ENCODE results near the gene CPNE1. TPM values are rescaled to one million over a fixed set of nuclear protein-coding genes. Genes with fewer than 3 reads are reported as not detected.

CPNE1 gene
- total and polyA plus RNA-seq, 2 of the 8 experiments (the other 6 are each of a cell fraction or from before 2014, with no cell fraction given), result 294 to 346 TPM

DNA sequence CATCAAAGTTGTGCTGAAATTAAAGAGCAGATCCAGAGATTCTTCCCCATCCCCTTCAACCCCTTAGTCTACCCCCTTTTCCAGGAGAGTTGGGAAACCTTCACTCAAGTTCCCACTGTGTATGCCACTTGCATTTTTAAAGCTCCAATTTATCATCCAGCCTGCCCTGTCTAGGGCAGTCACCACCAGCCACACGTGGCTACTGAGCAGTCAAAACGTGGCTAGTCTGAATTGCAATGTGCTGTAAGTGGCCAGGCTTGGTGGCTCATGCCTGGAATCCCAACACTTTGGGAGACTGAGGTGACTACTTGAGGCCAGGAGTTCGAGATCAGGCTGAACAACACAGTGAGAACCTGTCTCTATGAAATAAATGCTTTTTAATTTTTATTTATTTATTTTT is 87.9 kb downstream of the CPNE1 start:
- Histone ChIP-seq H2BK12ac (ENCODE audit: low read depth, low read length) (no peak overlapping the region), H2BK15ac (ENCODE audit: low read length) (no peak overlapping the region), H3K36me3 (ENCODE audit: control insufficient read depth in 2 of 4, insufficient read depth in 4 of 4, low read length in 3 of 4) (no peaks in the 10 kb centered on the region), H3K79me2 (ENCODE audit: control insufficient read depth in 1 of 2, insufficient read depth in 2 of 2, low read length in 2 of 2) (no peaks in the 10 kb centered on the region), H2BK120ac (replicated peaks; ENCODE audit: low read depth, low read length) (no peak overlapping the region), H3K14ac (ENCODE audit: insufficient read length) (no peak overlapping the region), H4K5ac (ENCODE audit: insufficient read length, low read depth, low read length) (no peak overlapping the region), H3K27me3 (replicated peaks in 1 of 4; ENCODE audit: control insufficient read depth in 3 of 4, extremely low read depth in 1 of 4, insufficient read depth in 3 of 4, low read length in 3 of 4) (no peaks in the 10 kb centered on the region), H3K27ac (ENCODE audit: low read depth, low read length) (no peak overlapping the region), H3K18ac (ENCODE audit: extremely low read depth, low read length) (no peak overlapping the region), H3K9me3 (ENCODE audit: insufficient read depth in 2 of 2, low read depth in 1 of 2, low read length in 1 of 2) (0 out of 4 replicates have a peak, but pooled peaks cover 0 to 2% of the 10 kb centered on the region in 2 experiments), H3K9ac (replicated peaks in 1 of 4; ENCODE audit: extremely low read depth in 1 of 4, low read depth in 3 of 4, low read length in 3 of 4) (no peak overlapping the region), H2BK20ac (ENCODE audit: low read length) (no peak overlapping the region), H2AFZ (ENCODE audit: low read length) (no peak overlapping the region), H2AK5ac (ENCODE audit: low read depth, low read length) (no peak overlapping the region), H4K91ac (replicated peaks; ENCODE audit: insufficient read length, low read length) (no peak overlapping the region), H3K4me3 (ENCODE audit: extremely low read depth in 1 of 4, insufficient read depth in 2 of 4, low read depth in 3 of 4, low read length in 4 of 4) (no peak overlapping the region), H3K56ac (replicated peaks; ENCODE audit: insufficient read length, low read depth, low read length) (no peak overlapping the region), H4K20me1 (replicated peaks in 1 of 2; ENCODE audit: control insufficient read depth in 1 of 2, insufficient read depth in 2 of 2, low read length in 2 of 2) (no peaks in the 10 kb centered on the region), H3K4ac (replicated peaks; ENCODE audit: insufficient read length, low read depth, low read length) (no peak overlapping the region), H4K8ac (ENCODE audit: extremely low read depth, insufficient read depth, low read length) (no peak overlapping the region), H3K23ac (ENCODE audit: insufficient read length) (no peak overlapping the region), H3K23me2 (ENCODE audit: low read depth, low read length) (no peaks in the 10 kb centered on the region), H3K4me2 (ENCODE audit: insufficient read depth in 1 of 2, low read depth in 2 of 2, low read length in 2 of 2) (no peak overlapping the region), H3K4me1 (replicated peaks in 1 of 4; ENCODE audit: control insufficient read depth in 3 of 4, insufficient read depth in 4 of 4, low read length in 3 of 4) (no peaks in the 10 kb centered on the region), H3K79me1 (ENCODE audit: low read depth, low read length) (no peaks in the 10 kb centered on the region), H2BK5ac (ENCODE audit: low read depth, low read length) (no peak overlapping the region)
- FAIRE-seq (no peak), DNase-seq (ENCODE audit: low read depth in 1 of 2, low spot score in 2 of 2) (no peak)
- POLR2A ChIA-PET (ENCODE audit: partially characterized antibody), result interaction anchor here (0.8 kb wide), 1 partner anchor 40 kb away, joined by 3 read pairs; no protein-coding TSS in a partner anchor
- 83% methylated on average over 3 of the region's 3 CpGs; no CpG with 5 or more reads in 1 of the 2 experiments for WGBS, 2 experiments (ENCODE audit: extremely low coverage in 1 of 2, insufficient coverage in 1 of 2, insufficient read length in 1 of 2, insufficient replicate concordance in 2 of 2, low coverage in 1 of 2, low lambda C conversion rate in 2 of 2, missing lambda C conversion rate in 1 of 2)
- no peak for TF ChIP-seq POLR2AphosphoS5 (IDR thresholded peaks at IDR 0.05; ENCODE audit: low read depth, low read length)
- CTCF ChIA-PET (ENCODE audit: partially characterized antibody), result interaction anchor here (1.0 to 1.1 kb wide), 2 partner anchors 29 to 416 kb away, joined by 3 to 4 read pairs; no protein-coding TSS in a partner anchor

Small RNAs within 50 kb of the gene (small RNA-seq; reads per million reads assigned to genes)
- gene RNU6-759P (ENCODE audit: insufficient read depth) (not detected), gene RPL37P1 (ENCODE audit: insufficient read depth) (not detected)

Other genes starting within 250 kb of the CPNE1 start
- not detected in 2 replicates for gene GDF5, start 226.7 kb downstream of the CPNE1 start, total RNA-seq (2021; fragmentation: NEBNext Ultra II Directional; extraction: Animal tissue kit (Norgen Biotek cat#: 25700))
- 0.03 and 0.05 TPM in 2 replicates for gene GDF5, start 226.7 kb downstream of the CPNE1 start, polyA plus RNA-seq (2011; rRNA removed)
- gene CEP250, start 209.3 kb downstream of the CPNE1 start, total RNA-seq (2021; fragmentation: NEBNext Ultra II Directional; extraction: Animal tissue kit (Norgen Biotek cat#: 25700)), result 33.1 and 33.7 TPM in 2 replicates
- gene CEP250, start 209.3 kb downstream of the CPNE1 start, polyA plus RNA-seq (2011; rRNA removed), result 2.6 and 4.6 TPM in 2 replicates
- gene C20orf173, start 135.2 kb downstream of the CPNE1 start, total RNA-seq (2021; fragmentation: NEBNext Ultra II Directional; extraction: Animal tissue kit (Norgen Biotek cat#: 25700)), result not detected in 2 replicates
- not detected in 2 replicates for gene C20orf173, start 135.2 kb downstream of the CPNE1 start, polyA plus RNA-seq (2011; rRNA removed)
- gene ERGIC3, start 122.8 kb downstream of the CPNE1 start, total RNA-seq (2021; fragmentation: NEBNext Ultra II Directional; extraction: Animal tissue kit (Norgen Biotek cat#: 25700)), result 174 and 178 TPM in 2 replicates
- 341 and 364 TPM in 2 replicates for gene ERGIC3, start 122.8 kb downstream of the CPNE1 start, polyA plus RNA-seq (2011; rRNA removed)
- gene SPAG4, start 49.1 kb downstream of the CPNE1 start, total RNA-seq (2021; fragmentation: NEBNext Ultra II Directional; extraction: Animal tissue kit (Norgen Biotek cat#: 25700)), result 1.5 and 2.4 TPM in 2 replicates
- gene SPAG4, start 49.1 kb downstream of the CPNE1 start, polyA plus RNA-seq (2011; rRNA removed), result 6.0 and 8.9 TPM in 2 replicates
- gene RBM12, start within 50 bp of the CPNE1 start, total RNA-seq (2021; fragmentation: NEBNext Ultra II Directional; extraction: Animal tissue kit (Norgen Biotek cat#: 25700)), result 175 and 187 TPM in 2 replicates
- 207 and 214 TPM in 2 replicates for gene RBM12, start within 50 bp of the CPNE1 start, polyA plus RNA-seq (2011; rRNA removed)
- 25.1 and 26.1 TPM in 2 replicates for gene NFS1, start 34.5 kb upstream of the CPNE1 start, total RNA-seq (2021; fragmentation: NEBNext Ultra II Directional; extraction: Animal tissue kit (Norgen Biotek cat#: 25700))
- 35.4 and 38.8 TPM in 2 replicates for gene NFS1, start 34.5 kb upstream of the CPNE1 start, polyA plus RNA-seq (2011; rRNA removed)
- 164 and 173 TPM in 2 replicates for gene ROMO1, start 34.5 kb upstream of the CPNE1 start, total RNA-seq (2021; fragmentation: NEBNext Ultra II Directional; extraction: Animal tissue kit (Norgen Biotek cat#: 25700))
- gene ROMO1, start 34.5 kb upstream of the CPNE1 start, polyA plus RNA-seq (2011; rRNA removed), result 702 and 1,070 TPM in 2 replicates
- 219 and 220 TPM in 2 replicates for gene RBM39, start 77.4 kb upstream of the CPNE1 start, total RNA-seq (2021; fragmentation: NEBNext Ultra II Directional; extraction: Animal tissue kit (Norgen Biotek cat#: 25700))
- 55.2 and 78.0 TPM in 2 replicates for gene RBM39, start 77.4 kb upstream of the CPNE1 start, polyA plus RNA-seq (2011; rRNA removed)
- 70.1 and 70.3 TPM in 2 replicates for gene PHF20, start 107.1 kb upstream of the CPNE1 start, total RNA-seq (2021; fragmentation: NEBNext Ultra II Directional; extraction: Animal tissue kit (Norgen Biotek cat#: 25700))
- 25.6 and 39.9 TPM in 2 replicates for gene PHF20, start 107.1 kb upstream of the CPNE1 start, polyA plus RNA-seq (2011; rRNA removed)